Keratinocyte (primary cell): ENCODE measurements around the gene CFAP92.

Source experiments
- EZH2 ChIP-seq: IDR thresholded peaks from one replicate; pipeline ENCODE4 v1.6.1; 2012; ENCODE audit warnings: inconsistent platforms, mild to moderate bottlenecking, low read length, moderate library complexity
- TF ChIP-seq, protein P1 (sequence below), 3 experiments: IDR thresholded peaks in 1 of 3; conservative IDR thresholded peaks in 1 of 3; optimal IDR thresholded peaks in 1 of 3; 2 replicates in 2 of 3; 3 replicates in 1 of 3; pipeline versions ENCODE3 to v1.5.1; 2011; ENCODE audit warnings: low read length in 3 of 3, mild to moderate bottlenecking in 3 of 3, moderate library complexity in 2 of 3, control low read depth in 1 of 3, inconsistent platforms in 1 of 3; ENCODE audit not compliant: insufficient read depth in 2 of 3; ENCODE audit errors: extremely low read depth in 1 of 3

DNA sequence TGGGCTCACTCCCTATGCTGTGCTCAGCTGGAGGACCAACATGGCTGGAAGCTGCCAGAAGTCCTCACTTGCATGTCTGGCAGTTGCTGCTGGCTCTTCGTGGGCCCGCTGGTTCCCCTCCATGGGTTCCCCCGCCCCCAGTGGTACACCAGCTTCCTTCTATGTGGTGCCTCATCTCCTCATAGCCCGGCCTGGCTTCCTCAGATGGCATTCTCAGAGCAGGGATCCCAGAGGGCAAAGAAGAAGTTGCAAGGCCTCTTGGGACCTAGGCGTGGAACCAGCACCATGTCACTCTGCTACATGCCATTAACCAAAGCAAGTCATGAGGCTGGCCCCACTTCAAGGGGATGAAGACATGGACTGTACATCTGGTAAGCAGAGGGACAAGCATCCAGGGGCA is 2.9 kb upstream of the CFAP92 start:
- TF ChIP-seq, protein P1, sequence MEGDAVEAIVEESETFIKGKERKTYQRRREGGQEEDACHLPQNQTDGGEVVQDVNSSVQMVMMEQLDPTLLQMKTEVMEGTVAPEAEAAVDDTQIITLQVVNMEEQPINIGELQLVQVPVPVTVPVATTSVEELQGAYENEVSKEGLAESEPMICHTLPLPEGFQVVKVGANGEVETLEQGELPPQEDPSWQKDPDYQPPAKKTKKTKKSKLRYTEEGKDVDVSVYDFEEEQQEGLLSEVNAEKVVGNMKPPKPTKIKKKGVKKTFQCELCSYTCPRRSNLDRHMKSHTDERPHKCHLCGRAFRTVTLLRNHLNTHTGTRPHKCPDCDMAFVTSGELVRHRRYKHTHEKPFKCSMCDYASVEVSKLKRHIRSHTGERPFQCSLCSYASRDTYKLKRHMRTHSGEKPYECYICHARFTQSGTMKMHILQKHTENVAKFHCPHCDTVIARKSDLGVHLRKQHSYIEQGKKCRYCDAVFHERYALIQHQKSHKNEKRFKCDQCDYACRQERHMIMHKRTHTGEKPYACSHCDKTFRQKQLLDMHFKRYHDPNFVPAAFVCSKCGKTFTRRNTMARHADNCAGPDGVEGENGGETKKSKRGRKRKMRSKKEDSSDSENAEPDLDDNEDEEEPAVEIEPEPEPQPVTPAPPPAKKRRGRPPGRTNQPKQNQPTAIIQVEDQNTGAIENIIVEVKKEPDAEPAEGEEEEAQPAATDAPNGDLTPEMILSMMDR (optimal IDR thresholded peaks at IDR 0.05 in 1 of 3, IDR thresholded peaks at IDR 0.05 in 1 of 3, conservative IDR thresholded peaks at IDR 0.05 in 1 of 3; ENCODE audit: extremely low read depth in 1 of 3, insufficient read depth in 2 of 3, low read length in 3 of 3) = no peak
- TF ChIP-seq EZH2 = no peak
